ENCODE results near the gene ALPG. TPM values are rescaled to one million over a fixed set of nuclear protein-coding genes. Genes with fewer than 3 reads are reported as not detected.

ALPG gene
- total and polyA plus RNA-seq, 2 donors (not counting 1 experiment from before 2014, with no cell fraction given) = not detected

- Histone ChIP-seq H3K4me3 (ENCODE audit: control extremely low read depth in 1 of 5, extremely low read depth in 1 of 5, insufficient read depth in 1 of 5, low read depth in 2 of 5, low read length in 4 of 5) (no peak overlapping the region), H3K9ac (ENCODE audit: low read length) (no peak overlapping the region), H3K4me1 (ENCODE audit: control insufficient read depth in 2 of 2, insufficient read depth in 2 of 2, low read length in 2 of 2) (peaks cover 0 to 2% of the 10 kb centered on the region in 2 donors), H3K27me3 (replicated peaks in 1 of 4; ENCODE audit: control extremely low read depth in 1 of 4, control insufficient read depth in 3 of 4, insufficient read depth in 4 of 4, low read length in 3 of 4) (no peaks in the 10 kb centered on the region), H3K9me3 (ENCODE audit: control extremely low read depth in 1 of 3, control insufficient read depth in 2 of 3, insufficient read depth in 1 of 3, low read length in 2 of 3) (no peaks in the 10 kb centered on the region), H2AFZ (ENCODE audit: insufficient read depth, low read depth, low read length, poor library complexity, severe bottlenecking) (no peak overlapping the region), H3K36me3 (replicated peaks in 1 of 2; ENCODE audit: control extremely low read depth in 1 of 2, control insufficient read depth in 1 of 2, extremely low read depth in 1 of 2, insufficient read depth in 2 of 2, low read length in 1 of 2) (no peaks in the 10 kb centered on the region), H3K79me2 (ENCODE audit: control insufficient read depth, insufficient read depth, low read length) (no peaks in the 10 kb centered on the region), H4K20me1 (ENCODE audit: control insufficient read depth, insufficient read depth, low read length, poor library complexity, severe bottlenecking) (no peaks in the 10 kb centered on the region), H3K27ac (ENCODE audit: low read length in 2 of 2) (no peak overlapping the region), H3K4me2 (replicated peaks; ENCODE audit: low read depth, low read length, poor library complexity, severe bottlenecking) (no peak overlapping the region)
- H3K27ac Mint-ChIP-seq = no peak overlapping the region
- TF ChIP-seq EZH2 (IDR thresholded peaks at IDR 0.05; ENCODE audit: borderline replicate concordance, insufficient read depth, low read depth, low read length, poor library complexity, severe bottlenecking) = no peak
- no peak for TF ChIP-seq CTCF (IDR thresholded peaks at IDR 0.05)
- H3K4me1 Mint-ChIP-seq = peaks cover 1% of the 10 kb centered on the region
- no peaks in the 10 kb centered on the region for H3K27me3 Mint-ChIP-seq
- DNase-seq = no peak
- intact Hi-C loops (cut with micrococcal nuclease) = no loop called here
- no peak for ATAC-seq (ENCODE audit: low read depth)
- H3K9me3 Mint-ChIP-seq (ENCODE audit: insufficient read depth) = no peaks in the 10 kb centered on the region
- no peak overlapping the region for H3K4me3 Mint-ChIP-seq
- CTCF ChIA-PET = interaction anchor here (0.9 kb wide), 1 partner anchor 9 kb away, joined by 3 read pairs; no protein-coding TSS in a partner anchor
- POLR2A ChIA-PET = no interaction called here
- WGBS (ENCODE audit: insufficient coverage) = 96% methylated on average over 4 of the region's 4 CpGs
Measured at GRCh38 chr2:232435375-232435648, 28.7 kb downstream of the ALPG start.

- CTCF ChIA-PET = no interaction called here
- WGBS (ENCODE audit: insufficient coverage) = 95% methylated on average over 4 of the region's 7 CpGs
- H3K9ac ChIP-seq (ENCODE audit: low read length) = no peak overlapping the region
Measured at GRCh38 chr2:232435805-232436204, 29.2 kb downstream of the ALPG start.

More at GRCh38 chr2:232435805-232436204, 29.2 kb downstream of the ALPG start:
- Histone ChIP-seq H3K79me2 (ENCODE audit: control insufficient read depth, insufficient read depth, low read length) (no peaks in the 10 kb centered on the region), H3K36me3 (replicated peaks in 1 of 2; ENCODE audit: control extremely low read depth in 1 of 2, control insufficient read depth in 1 of 2, extremely low read depth in 1 of 2, insufficient read depth in 2 of 2, low read length in 1 of 2) (no peaks in the 10 kb centered on the region), H2AFZ (ENCODE audit: insufficient read depth, low read depth, low read length, poor library complexity, severe bottlenecking) (no peak overlapping the region), H3K9me3 (ENCODE audit: control extremely low read depth in 1 of 3, control insufficient read depth in 2 of 3, insufficient read depth in 1 of 3, low read length in 2 of 3) (no peaks in the 10 kb centered on the region), H3K27me3 (replicated peaks in 1 of 4; ENCODE audit: control extremely low read depth in 1 of 4, control insufficient read depth in 3 of 4, insufficient read depth in 4 of 4, low read length in 3 of 4) (no peaks in the 10 kb centered on the region), H4K20me1 (ENCODE audit: control insufficient read depth, insufficient read depth, low read length, poor library complexity, severe bottlenecking) (no peaks in the 10 kb centered on the region), H3K27ac (ENCODE audit: low read length in 2 of 2) (no peak overlapping the region), H3K4me1 (ENCODE audit: control insufficient read depth in 2 of 2, insufficient read depth in 2 of 2, low read length in 2 of 2) (peaks cover 0 to 7% of the 10 kb centered on the region in 2 donors), H3K4me3 (ENCODE audit: control extremely low read depth in 1 of 5, extremely low read depth in 1 of 5, insufficient read depth in 1 of 5, low read depth in 2 of 5, low read length in 4 of 5) (no peak overlapping the region), H3K4me2 (replicated peaks; ENCODE audit: low read depth, low read length, poor library complexity, severe bottlenecking) (no peak overlapping the region)
- intact Hi-C loops (cut with micrococcal nuclease) = no loop called here
- POLR2A ChIA-PET = no interaction called here
- no peaks in the 10 kb centered on the region for H3K27me3 Mint-ChIP-seq
- DNase-seq = no peak
- H3K27ac Mint-ChIP-seq = no peak overlapping the region
- ATAC-seq (ENCODE audit: low read depth) = no peak
- H3K9me3 Mint-ChIP-seq (ENCODE audit: insufficient read depth) = no peaks in the 10 kb centered on the region
- peaks cover 2% of the 10 kb centered on the region for H3K4me1 Mint-ChIP-seq
- no peak for TF ChIP-seq CTCF (IDR thresholded peaks at IDR 0.05)
- no peak overlapping the region for H3K4me3 Mint-ChIP-seq
